Activated T-helper 1 cell treated with anti-CD3 and anti-CD28 coated beads, Interleukin-2, amount 50 U/mL, for 16 hours (primary cell): Measurements from ENCODE around the gene BPNT1.

Experiments used
- DNase-seq, 2 donors: peaks; one replicate each; pipeline ENCODE4 v3.0.0-alpha.2; 2020; ENCODE audit warnings: low read depth in 1 of 2, low spot score in 1 of 2

Gene BPNT1

GRCh38 chr1:220012259-220012658, 77.3 kb downstream of the BPNT1 start:
- no peak for DNase-seq

- no peak for DNase-seq
Measured at GRCh38 chr1:220011620-220012019, 78.0 kb downstream of the BPNT1 start.
